Thyroid gland (tissue), 4 donors: ENCODE measurements around the gene CSNK2A1.

Source experiments
- POLR2A ChIP-seq, 2 donors: fragments of 450-650 bp; IDR thresholded peaks; one replicate each; pipeline ENCODE4 v1.6.1; 2017; ENCODE audit warnings: antibody characterized with exemption in 2 of 2, mild to moderate bottlenecking in 2 of 2, moderate library complexity in 1 of 2
- TF ChIP-seq, protein P1 (sequence below), 6 experiments: fragments of 200-600 bp in 3 of 6; fragments of 450-650 bp in 3 of 6; sonication (generic) in 3 of 6; IDR thresholded peaks; one replicate each; pipeline ENCODE4 v1.5.1; 2016 to 2019; ENCODE audit warnings: antibody characterized with exemption in 6 of 6, mild to moderate bottlenecking in 2 of 6, inconsistent platforms in 1 of 6, moderate library complexity in 1 of 6

DNA sequence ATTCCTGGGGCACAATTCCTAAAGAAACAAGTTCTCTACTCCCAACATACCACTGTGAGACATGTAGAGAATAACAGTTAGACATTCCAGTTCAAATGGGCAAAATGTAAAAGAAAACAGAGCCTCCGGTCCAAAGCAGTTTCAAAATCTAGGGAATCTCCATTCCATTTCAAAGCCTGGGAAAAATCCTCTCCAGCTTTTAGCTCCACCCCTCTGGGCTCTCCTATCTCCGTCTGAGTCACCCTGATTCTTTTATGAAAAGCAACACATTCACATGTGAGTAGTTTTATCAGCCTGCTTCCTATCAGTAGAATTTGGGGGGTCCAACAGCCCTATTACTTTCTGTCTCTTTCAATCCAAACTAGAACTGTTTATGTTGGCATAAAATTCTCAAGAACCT lies 3.7 kb downstream of the CSNK2A1 start:
- no peak for TF ChIP-seq POLR2A (IDR thresholded peaks at IDR 0.05)
- TF ChIP-seq, protein P1, sequence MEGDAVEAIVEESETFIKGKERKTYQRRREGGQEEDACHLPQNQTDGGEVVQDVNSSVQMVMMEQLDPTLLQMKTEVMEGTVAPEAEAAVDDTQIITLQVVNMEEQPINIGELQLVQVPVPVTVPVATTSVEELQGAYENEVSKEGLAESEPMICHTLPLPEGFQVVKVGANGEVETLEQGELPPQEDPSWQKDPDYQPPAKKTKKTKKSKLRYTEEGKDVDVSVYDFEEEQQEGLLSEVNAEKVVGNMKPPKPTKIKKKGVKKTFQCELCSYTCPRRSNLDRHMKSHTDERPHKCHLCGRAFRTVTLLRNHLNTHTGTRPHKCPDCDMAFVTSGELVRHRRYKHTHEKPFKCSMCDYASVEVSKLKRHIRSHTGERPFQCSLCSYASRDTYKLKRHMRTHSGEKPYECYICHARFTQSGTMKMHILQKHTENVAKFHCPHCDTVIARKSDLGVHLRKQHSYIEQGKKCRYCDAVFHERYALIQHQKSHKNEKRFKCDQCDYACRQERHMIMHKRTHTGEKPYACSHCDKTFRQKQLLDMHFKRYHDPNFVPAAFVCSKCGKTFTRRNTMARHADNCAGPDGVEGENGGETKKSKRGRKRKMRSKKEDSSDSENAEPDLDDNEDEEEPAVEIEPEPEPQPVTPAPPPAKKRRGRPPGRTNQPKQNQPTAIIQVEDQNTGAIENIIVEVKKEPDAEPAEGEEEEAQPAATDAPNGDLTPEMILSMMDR (IDR thresholded peaks at IDR 0.05) = no peak
